AG10803 (cell line): ENCODE measurements around the gene KIR2DL4.

Source experiments
- DNase-seq: peaks from one replicate; pipeline ENCODE4 v3.0.0; 2010; ENCODE audit warnings: low read depth
- H3K4me3 ChIP-seq: 2 replicates; pipeline ENCODE4 v1.5.1; 2011; ENCODE audit warnings: mild to moderate bottlenecking, low read length, control low read depth
- TF ChIP-seq, protein P1 (sequence below): conservative IDR thresholded peaks from 2 replicates; pipeline ENCODE4 v1.5.1; 2011; ENCODE audit warnings: mild to moderate bottlenecking, low read length, control low read depth, inconsistent platforms

KIR2DL4 gene

DNA sequence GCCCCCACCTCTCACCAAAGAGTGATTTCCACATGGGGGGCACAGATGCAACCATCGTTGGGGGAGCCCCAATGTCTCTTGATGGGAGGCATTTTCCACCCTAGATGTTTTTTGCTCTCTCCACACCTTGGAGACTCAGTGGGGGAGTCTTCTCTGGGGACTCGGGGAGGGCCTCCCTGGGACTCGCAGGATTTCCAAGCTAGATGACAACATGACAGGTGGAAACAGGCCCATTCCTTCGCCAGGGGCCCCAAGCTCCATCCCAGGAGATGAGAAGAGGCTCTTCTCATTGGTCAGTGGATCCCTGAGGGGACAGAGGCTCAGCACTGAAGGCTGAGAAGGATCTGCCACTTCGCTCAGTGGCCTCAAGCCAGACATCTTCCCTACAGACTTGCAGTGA is 12.7 kb upstream of the KIR2DL4 start:
- H3K4me3 ChIP-seq, result no peak overlapping the region
- TF ChIP-seq, protein P1, sequence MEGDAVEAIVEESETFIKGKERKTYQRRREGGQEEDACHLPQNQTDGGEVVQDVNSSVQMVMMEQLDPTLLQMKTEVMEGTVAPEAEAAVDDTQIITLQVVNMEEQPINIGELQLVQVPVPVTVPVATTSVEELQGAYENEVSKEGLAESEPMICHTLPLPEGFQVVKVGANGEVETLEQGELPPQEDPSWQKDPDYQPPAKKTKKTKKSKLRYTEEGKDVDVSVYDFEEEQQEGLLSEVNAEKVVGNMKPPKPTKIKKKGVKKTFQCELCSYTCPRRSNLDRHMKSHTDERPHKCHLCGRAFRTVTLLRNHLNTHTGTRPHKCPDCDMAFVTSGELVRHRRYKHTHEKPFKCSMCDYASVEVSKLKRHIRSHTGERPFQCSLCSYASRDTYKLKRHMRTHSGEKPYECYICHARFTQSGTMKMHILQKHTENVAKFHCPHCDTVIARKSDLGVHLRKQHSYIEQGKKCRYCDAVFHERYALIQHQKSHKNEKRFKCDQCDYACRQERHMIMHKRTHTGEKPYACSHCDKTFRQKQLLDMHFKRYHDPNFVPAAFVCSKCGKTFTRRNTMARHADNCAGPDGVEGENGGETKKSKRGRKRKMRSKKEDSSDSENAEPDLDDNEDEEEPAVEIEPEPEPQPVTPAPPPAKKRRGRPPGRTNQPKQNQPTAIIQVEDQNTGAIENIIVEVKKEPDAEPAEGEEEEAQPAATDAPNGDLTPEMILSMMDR, result no peak
- no peak for DNase-seq

DNA sequence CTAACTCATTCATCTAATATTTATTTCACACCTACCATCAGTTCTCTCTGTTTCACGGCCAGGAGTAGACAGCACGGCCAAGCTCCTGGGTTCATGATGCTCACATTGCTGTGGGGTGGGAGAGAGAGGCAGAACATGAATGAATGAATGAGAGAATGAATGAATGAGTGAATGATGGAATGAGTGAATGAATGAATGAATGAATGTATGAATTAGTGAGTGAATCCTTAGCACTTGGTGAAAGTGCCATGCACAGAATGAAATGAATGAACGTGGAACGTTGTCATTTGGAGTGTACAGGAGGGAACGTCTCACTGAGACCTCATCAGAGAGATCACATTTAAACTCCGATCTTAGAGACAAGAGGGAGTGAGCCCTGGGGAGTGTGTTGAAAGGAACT is 11.9 kb upstream of the KIR2DL4 start:
- DNase-seq, result no peak

DNA sequence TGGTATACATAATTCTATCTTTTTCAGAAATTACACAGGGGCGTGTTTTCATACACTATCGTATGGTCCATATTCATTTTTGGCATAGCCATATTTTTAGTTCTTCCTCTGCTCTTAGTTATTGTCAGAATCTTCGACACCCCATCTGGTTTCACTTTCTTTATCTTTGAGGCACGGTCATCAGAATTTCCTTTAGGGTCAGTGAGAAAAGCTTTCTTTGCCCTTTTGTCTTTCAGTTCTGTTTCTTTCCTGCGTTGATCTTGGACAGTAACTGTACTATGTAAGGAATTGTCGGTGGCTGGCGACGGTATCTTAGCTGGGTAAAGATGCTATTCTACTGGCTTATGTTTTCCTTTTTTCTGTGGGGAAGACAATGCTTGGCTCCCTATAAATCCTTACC is 10.6 kb upstream of the KIR2DL4 start:
- TF ChIP-seq, protein P1, result no peak
- H3K4me3 ChIP-seq, result no peak overlapping the region

More for the DNA sequence above, 11.9 kb upstream of the KIR2DL4 start:
- H3K4me3 ChIP-seq, result no peak overlapping the region
- TF ChIP-seq, protein P1, result no peak

DNA sequence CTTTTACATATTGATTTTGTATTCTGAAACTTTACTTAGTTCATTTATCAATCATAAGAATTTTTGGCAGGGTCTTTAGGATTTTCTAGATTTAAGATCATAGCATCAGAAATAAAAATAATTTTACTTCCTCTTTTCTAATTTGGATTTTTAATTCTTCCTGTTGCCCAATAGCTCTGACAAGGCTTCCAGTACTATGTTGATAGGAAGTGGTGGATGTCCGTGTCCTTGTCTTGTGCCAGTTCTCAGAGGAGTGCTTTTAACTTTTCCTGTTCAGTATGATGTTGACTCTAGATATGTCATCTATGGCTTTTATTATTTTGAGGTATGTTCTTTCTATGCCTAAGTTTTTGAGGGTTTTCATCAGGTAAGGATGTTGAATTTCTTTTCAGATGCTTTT is 7.7 kb upstream of the KIR2DL4 start:
- TF ChIP-seq, protein P1, result no peak
- DNase-seq, result no peak
- no peak overlapping the region for H3K4me3 ChIP-seq

More for the DNA sequence above, 10.6 kb upstream of the KIR2DL4 start:
- DNase-seq, result no peak

DNA sequence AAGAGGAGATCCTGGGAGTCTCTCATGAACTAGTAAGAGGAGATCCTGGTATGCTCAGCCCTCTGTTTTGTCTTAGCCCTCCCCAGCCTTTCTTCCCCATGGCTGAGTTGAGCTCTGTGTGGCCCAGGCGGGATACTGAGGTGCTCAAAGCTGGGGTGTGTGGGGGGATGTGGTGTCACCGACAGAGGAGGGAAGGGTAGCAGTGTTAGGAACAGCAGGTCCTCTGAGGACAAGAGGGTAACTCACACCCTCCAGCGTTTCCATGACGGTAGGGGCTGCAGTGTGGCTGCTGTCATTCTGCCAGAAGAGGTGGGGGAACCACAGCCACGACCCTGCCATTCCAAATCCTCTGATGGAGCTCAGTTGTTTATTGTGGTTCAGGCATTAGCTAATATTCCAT is 691 bp downstream of the KIR2DL4 start:
- TF ChIP-seq, protein P1, result no peak
- DNase-seq, result no peak
- no peak overlapping the region for H3K4me3 ChIP-seq

DNA sequence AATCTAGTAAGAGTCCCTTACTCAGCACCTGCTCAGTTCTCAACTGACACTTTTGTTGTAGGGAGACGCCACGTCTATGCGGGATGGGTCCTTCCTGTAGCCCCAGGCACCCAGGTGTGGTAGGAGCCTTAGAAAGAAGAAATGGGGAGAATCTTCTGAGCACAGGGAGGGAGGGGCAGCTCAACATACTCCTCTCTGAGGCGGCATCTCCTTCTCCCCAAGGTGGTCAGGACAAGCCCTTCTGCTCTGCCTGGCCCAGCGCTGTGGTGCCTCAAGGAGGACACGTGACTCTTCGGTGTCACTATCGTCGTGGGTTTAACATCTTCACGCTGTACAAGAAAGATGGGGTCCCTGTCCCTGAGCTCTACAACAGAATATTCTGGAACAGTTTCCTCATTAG is 1.2 kb downstream of the KIR2DL4 start:
- TF ChIP-seq, protein P1, result no peak

DNA sequence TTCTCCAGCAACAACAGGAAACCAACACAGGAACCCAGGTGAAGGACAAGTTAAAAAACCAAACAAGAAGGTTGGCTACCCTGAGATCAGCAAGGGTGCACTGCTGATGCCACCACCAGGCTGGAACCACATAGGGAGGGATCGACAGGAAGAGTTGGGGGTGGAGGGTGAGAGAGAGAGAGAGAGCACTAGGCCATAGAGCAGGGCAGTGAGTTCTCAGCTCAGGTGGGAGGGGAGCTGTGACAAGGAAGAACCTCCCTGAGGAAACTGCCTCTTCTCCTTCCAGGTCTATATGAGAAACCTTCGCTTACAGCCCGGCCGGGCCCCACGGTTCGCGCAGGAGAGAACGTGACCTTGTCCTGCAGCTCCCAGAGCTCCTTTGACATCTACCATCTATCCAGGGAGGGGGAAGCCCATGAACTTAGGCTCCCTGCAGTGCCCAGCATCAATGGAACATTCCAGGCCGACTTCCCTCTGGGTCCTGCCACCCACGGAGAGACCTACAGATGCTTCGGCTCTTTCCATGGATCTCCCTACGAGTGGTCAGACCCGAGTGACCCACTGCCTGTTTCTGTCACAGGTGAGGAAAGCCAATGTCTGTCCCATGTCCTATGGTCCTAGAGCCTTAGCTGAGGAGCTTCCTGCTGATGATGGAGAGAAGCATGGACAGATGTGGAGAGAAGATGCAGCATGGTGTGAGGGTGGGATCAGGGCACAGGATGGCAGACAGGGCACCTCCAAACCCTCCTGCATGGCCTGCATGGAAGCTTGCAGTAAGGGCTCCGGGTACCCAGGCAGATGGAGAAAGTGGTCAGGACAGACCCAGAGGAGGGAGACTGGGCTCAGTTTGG is 2.5 kb downstream of the KIR2DL4 start:
- TF ChIP-seq, protein P1, result no peak
- H3K4me3 ChIP-seq, result no peak overlapping the region
- DNase-seq, result no peak

More for the DNA sequence above, 1.2 kb downstream of the KIR2DL4 start:
- DNase-seq, result no peak
- no peak overlapping the region for H3K4me3 ChIP-seq
